Raji (cell line): ENCODE data around the gene SLC28A2.

Source experiments
- POLR2A ChIP-seq: IDR thresholded peaks from 2 replicates; pipeline ENCODE4 v1.6.1; 2011; ENCODE audit warnings: low read depth, low read length, control low read depth; ENCODE audit not compliant: insufficient read depth

SLC28A2 gene

DNA sequence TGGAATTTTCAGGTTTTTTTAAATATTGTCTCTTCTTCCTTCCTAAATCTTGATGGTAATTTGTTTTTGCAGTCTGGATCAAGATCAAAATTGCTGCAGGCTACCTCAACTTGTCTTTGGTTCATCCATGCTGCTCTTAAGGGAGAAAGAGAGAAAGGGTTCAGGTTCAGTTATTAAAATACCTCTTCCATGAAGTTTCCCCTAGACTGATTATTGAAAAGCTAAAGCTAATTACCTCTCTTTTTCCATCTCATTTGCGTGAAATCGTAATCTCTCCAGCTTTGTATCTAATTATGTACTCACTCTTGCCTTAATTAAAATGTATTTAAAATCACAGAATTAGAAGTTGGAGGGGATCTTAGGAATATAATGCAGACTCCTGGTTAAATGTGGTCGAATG lies 52.7 kb downstream of the SLC28A2 start:
- TF ChIP-seq POLR2A, result no peak

DNA sequence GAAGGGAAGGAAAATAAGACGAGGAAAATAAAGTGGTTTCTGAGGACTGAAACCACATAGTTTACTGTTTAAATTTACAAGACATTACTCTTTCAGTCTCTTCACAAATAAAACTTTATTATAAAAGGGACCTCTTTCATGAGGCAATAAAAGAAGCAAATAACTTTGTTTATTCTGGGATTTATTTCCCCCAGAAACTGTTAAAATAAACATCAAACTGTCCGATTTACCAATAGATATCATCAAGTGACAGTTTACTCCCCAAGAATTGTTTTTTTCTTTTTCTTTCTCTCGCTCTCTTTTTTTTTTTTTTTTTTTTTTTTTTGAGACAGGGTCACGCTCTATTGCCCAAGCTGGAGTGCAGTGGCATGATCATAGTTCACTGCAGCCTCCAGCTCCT lies 54.1 kb downstream of the SLC28A2 start:
- no peak for TF ChIP-seq POLR2A

DNA sequence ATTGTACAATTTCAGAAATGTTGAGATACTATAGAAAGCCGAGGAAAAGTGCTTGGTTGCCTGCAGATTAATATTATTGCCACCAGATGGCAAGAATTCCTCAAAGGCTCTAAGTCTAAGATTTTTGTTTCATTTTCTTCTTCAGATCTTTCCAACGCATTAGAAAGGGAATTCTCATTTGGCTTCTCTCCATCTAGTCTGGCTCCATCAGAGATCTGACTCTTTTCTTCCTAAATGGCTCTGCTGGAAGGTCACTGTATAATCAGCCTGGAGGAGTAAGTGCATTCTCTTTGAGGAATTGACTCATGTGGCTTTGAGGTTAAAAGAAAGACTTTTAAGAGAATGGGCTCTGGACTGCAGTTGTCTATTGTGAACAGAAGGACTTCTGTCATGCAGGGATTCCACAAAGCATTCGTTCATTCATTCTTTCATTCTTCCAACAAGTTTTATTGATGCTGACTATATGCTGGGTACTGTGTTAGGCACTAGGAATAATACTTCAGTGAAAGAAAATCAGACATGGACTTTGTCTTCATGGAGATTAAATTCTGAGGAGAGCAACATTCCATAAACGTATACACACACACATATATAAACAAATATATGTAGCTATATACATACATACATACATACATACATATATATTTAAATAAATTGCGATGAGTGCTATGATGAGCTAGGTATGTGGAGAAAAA lies 55.3 kb downstream of the SLC28A2 start:
- TF ChIP-seq POLR2A, result no peak

DNA sequence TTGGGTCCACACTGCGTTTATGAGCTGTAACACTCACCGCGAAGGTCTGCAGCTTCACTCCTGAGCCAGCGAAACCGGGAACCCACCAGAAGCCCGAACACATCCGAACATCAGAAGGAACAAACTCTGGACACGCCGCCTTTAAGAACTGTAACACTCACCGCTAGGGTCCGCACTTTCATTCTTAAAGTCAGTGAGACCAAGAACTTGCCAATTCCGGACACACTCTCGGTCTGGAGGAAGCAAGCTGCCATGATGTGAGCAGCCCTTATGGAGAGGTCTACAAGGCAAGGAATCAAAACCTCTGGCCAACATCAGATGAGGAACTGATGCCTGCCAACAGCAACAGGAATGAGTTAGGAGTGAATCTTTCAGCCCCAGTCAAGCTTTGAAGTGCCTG lies 62.9 kb downstream of the SLC28A2 start:
- no peak for TF ChIP-seq POLR2A

DNA sequence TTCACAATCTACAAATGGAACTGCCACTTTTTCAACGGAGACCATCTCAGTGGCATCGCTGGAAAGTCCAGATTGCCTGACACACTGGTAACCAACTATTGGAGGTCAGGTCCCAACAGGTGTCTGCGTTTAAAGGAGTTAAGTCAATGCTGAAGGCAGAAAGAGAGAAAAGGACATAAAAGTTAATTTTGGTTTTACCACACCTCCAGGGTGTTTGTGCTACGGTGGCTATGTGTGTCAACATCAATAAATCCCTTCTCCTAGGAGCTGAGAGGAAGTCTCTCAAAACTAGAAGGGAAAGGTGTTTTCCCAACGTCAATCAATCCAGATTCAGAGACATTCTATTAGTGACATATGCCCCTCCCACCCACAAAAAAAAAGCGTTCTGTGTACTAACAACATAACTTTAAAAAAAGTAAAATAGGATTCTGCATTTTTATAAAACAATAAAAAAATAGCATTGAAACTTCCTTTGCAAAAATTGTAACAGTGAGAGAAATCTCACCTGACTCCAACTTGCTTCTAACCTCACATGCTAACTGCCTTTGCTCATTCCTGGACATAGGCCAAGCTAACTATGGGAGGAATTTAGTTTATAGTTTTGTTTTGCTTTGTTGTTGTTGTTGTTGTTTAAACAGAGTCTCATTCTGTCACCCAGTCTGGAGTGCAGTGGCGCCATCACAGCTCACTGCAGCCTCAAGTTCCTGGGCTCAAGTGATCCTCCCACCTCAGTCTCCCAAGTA lies 67.6 kb downstream of the SLC28A2 start:
- TF ChIP-seq POLR2A, result no peak

DNA sequence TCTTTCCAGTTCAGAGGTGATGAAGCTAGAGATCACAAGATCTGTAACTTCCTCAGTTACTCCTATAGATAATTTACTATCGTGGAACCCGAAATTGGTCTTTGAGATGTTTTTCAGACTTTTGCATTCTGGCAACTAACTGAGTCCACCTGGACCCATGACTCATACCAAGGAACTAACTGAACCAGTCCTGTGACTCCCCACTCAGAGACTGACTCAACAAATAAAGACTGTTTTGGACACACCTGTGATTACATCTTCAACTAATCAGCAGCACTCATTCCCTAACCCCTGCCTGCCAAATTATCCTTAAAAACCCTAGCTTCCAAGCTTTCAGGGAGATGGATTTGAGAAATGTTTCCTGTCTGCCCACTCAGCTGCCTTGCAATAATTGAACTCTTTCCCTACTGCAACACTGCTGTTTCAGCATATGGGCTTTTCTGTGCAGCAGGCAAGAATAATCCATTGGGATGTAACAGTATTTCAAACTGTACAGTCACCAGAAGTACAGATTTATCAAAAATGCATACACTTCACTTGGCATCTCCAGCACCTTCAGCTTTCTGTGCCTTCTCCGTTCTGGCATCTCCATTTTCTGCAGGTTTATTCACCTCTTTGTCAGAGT lies 68.7 kb downstream of the SLC28A2 start:
- no peak for TF ChIP-seq POLR2A

DNA sequence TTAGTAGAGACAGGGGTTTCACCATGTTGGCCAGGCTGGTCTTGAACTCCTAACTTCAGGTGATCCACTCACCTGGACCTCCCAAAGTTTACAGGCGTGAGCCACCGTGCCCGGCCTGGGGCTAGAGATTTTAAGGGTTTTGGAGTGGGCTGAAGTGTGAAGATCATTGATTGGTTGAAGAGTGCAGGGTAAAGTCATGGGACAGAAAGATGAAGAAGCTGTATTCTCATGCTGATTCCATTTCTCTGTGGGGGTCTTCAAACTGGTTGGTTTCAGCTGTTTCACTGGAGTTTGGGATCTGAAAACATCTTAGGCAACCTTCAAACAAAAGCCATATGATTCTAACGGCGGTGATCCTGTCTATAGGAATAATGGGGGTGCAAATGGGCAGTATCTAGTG lies 74.2 kb downstream of the SLC28A2 start:
- TF ChIP-seq POLR2A, result no peak

DNA sequence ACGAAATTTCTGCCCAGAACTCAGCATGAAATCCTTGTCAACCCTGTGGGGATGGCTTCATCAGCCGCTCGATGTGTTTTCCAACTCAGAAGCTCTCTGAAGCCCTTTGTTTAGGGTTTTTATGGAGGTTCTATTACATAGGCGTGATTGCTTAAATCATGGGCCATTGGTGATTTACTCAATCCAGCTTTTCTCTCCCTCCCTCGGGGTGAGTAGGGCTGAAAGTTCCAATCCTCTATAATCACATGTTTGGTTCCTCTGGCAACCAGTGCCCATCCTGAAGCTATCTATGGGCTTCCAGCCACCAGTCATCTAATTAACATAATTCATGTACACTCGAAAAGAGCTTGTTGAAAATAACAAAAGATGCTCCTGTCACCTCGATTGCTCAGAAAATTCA lies 74.7 kb downstream of the SLC28A2 start:
- no peak for TF ChIP-seq POLR2A
